ENCODE results near the gene DLGAP1. TPM values are rescaled to one million over a fixed set of nuclear protein-coding genes. Genes with fewer than 3 reads are reported as not detected.

The DLGAP1 gene
- total and polyA plus RNA-seq, 2 experiments from 2014 or later = 3.1 to 6.5 TPM

- no peaks in the 10 kb centered on the region for H3K27me3 ChIP-seq
- no peak overlapping the region for H3K27ac ChIP-seq
- no peaks in the 10 kb centered on the region for H3K79me2 ChIP-seq
- no peaks in the 10 kb centered on the region for H3K9me2 ChIP-seq (replicated peaks; ENCODE audit: insufficient read depth)
- no peaks in the 10 kb centered on the region for H3K36me3 ChIP-seq (replicated peaks; ENCODE audit: insufficient read depth, low read depth)
- TF ChIP-seq EZH2 (IDR thresholded peaks at IDR 0.05; ENCODE audit: borderline replicate concordance) (no peak), EZH2phosphoT487 (IDR thresholded peaks at IDR 0.05; ENCODE audit: low read depth, severe bottlenecking, unreplicated experiment) (no peak)
- TF ChIP-seq, protein P1, sequence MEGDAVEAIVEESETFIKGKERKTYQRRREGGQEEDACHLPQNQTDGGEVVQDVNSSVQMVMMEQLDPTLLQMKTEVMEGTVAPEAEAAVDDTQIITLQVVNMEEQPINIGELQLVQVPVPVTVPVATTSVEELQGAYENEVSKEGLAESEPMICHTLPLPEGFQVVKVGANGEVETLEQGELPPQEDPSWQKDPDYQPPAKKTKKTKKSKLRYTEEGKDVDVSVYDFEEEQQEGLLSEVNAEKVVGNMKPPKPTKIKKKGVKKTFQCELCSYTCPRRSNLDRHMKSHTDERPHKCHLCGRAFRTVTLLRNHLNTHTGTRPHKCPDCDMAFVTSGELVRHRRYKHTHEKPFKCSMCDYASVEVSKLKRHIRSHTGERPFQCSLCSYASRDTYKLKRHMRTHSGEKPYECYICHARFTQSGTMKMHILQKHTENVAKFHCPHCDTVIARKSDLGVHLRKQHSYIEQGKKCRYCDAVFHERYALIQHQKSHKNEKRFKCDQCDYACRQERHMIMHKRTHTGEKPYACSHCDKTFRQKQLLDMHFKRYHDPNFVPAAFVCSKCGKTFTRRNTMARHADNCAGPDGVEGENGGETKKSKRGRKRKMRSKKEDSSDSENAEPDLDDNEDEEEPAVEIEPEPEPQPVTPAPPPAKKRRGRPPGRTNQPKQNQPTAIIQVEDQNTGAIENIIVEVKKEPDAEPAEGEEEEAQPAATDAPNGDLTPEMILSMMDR (IDR thresholded peaks at IDR 0.05; ENCODE audit: poor library complexity) = no peak
- H3K9me3 ChIP-seq (ENCODE audit: low read depth) = no peaks in the 10 kb centered on the region
- no peak overlapping the region for H3K4me3 ChIP-seq
- H2AFZ ChIP-seq = no peak overlapping the region
- 87% methylated on average over 5 of the region's 5 CpGs for WGBS (ENCODE audit: low lambda C conversion rate, missing lambda C conversion rate)
- no peaks in the 10 kb centered on the region for H4K20me1 ChIP-seq (ENCODE audit: insufficient read depth, poor library complexity, severe bottlenecking)
- H3K4me1 ChIP-seq (ENCODE audit: insufficient read depth) = no peaks in the 10 kb centered on the region
- no peak overlapping the region for H3K4me2 ChIP-seq
- DNase-seq (ENCODE audit: low spot score) = no peak
These were observed 49.1 kb downstream of the DLGAP1 start for GRCh38 chr18:4405965-4406364.

DNA sequence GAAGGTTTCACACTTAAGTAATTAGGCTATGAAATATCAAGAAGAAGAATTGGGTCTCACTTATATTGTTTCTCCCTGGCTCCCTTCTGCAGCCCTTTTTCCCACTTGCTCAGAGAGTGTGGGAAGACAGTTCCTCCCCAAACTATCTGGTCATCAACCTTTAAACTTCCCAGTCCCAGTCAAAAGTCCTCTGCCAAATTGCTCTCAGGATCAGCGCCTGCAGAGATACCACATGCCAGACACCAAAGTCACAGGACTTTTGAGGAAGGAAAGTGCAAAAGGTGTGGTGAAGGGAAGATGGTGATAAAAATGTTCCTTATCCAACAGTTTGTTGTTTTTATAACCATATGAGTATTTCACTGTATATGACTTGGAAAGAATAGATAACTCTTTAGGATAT lies 51.3 kb downstream of the DLGAP1 start:
- Histone ChIP-seq H3K4me3 (no peak overlapping the region), H3K4me2 (no peak overlapping the region), H3K79me2 (no peaks in the 10 kb centered on the region), H3K9me2 (replicated peaks; ENCODE audit: insufficient read depth) (no peaks in the 10 kb centered on the region), H3K36me3 (replicated peaks; ENCODE audit: insufficient read depth, low read depth) (no peaks in the 10 kb centered on the region), H3K27me3 (no peaks in the 10 kb centered on the region), H3K4me1 (ENCODE audit: insufficient read depth) (no peaks in the 10 kb centered on the region), H2AFZ (no peak overlapping the region), H3K9me3 (ENCODE audit: low read depth) (no peaks in the 10 kb centered on the region), H4K20me1 (ENCODE audit: insufficient read depth, poor library complexity, severe bottlenecking) (no peaks in the 10 kb centered on the region), H3K27ac (no peak overlapping the region)
- TF ChIP-seq, protein P1 (IDR thresholded peaks at IDR 0.05; ENCODE audit: poor library complexity) = no peak
- TF ChIP-seq EZH2phosphoT487 (IDR thresholded peaks at IDR 0.05; ENCODE audit: low read depth, severe bottlenecking, unreplicated experiment) (no peak), EZH2 (IDR thresholded peaks at IDR 0.05; ENCODE audit: borderline replicate concordance) (no peak)
- DNase-seq (ENCODE audit: low spot score) = no peak
- 53% methylated on average over 1 of the region's 1 CpG for WGBS (ENCODE audit: low lambda C conversion rate, missing lambda C conversion rate)

GRCh38 chr18:4400911-4401310 lies 54.2 kb downstream of the DLGAP1 start:
- no peaks in the 10 kb centered on the region for H3K9me2 ChIP-seq (replicated peaks; ENCODE audit: insufficient read depth)
- no peak overlapping the region for H3K4me2 ChIP-seq
- H2AFZ ChIP-seq = no peak overlapping the region
- TF ChIP-seq EZH2 (IDR thresholded peaks at IDR 0.05; ENCODE audit: borderline replicate concordance) (no peak), EZH2phosphoT487 (IDR thresholded peaks at IDR 0.05; ENCODE audit: low read depth, severe bottlenecking, unreplicated experiment) (no peak)
- TF ChIP-seq, protein P1 (IDR thresholded peaks at IDR 0.05; ENCODE audit: poor library complexity) = no peak
- H3K27me3 ChIP-seq = no peaks in the 10 kb centered on the region
- H4K20me1 ChIP-seq (ENCODE audit: insufficient read depth, poor library complexity, severe bottlenecking) = no peaks in the 10 kb centered on the region
- no peak overlapping the region for H3K27ac ChIP-seq
- no peaks in the 10 kb centered on the region for H3K4me1 ChIP-seq (ENCODE audit: insufficient read depth)
- no peak for DNase-seq (ENCODE audit: low spot score)
- 65% methylated on average over 1 of the region's 1 CpG for WGBS (ENCODE audit: low lambda C conversion rate, missing lambda C conversion rate)
- no peaks in the 10 kb centered on the region for H3K36me3 ChIP-seq (replicated peaks; ENCODE audit: insufficient read depth, low read depth)
- no peaks in the 10 kb centered on the region for H3K79me2 ChIP-seq
- H3K9me3 ChIP-seq (ENCODE audit: low read depth) = no peaks in the 10 kb centered on the region
- H3K4me3 ChIP-seq = no peak overlapping the region

GRCh38 chr18:4399929-4400328 lies 55.2 kb downstream of the DLGAP1 start:
- WGBS (ENCODE audit: low lambda C conversion rate, missing lambda C conversion rate) = 71% methylated on average over 5 of the region's 5 CpGs
- H3K4me1 ChIP-seq (ENCODE audit: insufficient read depth) = no peaks in the 10 kb centered on the region
- H4K20me1 ChIP-seq (ENCODE audit: insufficient read depth, poor library complexity, severe bottlenecking) = no peaks in the 10 kb centered on the region
- no peaks in the 10 kb centered on the region for H3K9me3 ChIP-seq (ENCODE audit: low read depth)
- H3K27ac ChIP-seq = no peak overlapping the region
- no peaks in the 10 kb centered on the region for H3K36me3 ChIP-seq (replicated peaks; ENCODE audit: insufficient read depth, low read depth)
- H3K27me3 ChIP-seq = no peaks in the 10 kb centered on the region
- H3K79me2 ChIP-seq = no peaks in the 10 kb centered on the region
- no peak overlapping the region for H2AFZ ChIP-seq
- no peak overlapping the region for H3K4me3 ChIP-seq
- no peaks in the 10 kb centered on the region for H3K9me2 ChIP-seq (replicated peaks; ENCODE audit: insufficient read depth)
- TF ChIP-seq EZH2phosphoT487 (IDR thresholded peaks at IDR 0.05; ENCODE audit: low read depth, severe bottlenecking, unreplicated experiment) = no peak
- no peak for DNase-seq (ENCODE audit: low spot score)
- no peak overlapping the region for H3K4me2 ChIP-seq
